Measurements from ENCODE around the gene OR52K2.
"Not testable (repeated sequence)": the region's sequence is repeated elsewhere in the genome, so short reads cannot be mapped to it uniquely, and the experiment has no call there.

DNA sequence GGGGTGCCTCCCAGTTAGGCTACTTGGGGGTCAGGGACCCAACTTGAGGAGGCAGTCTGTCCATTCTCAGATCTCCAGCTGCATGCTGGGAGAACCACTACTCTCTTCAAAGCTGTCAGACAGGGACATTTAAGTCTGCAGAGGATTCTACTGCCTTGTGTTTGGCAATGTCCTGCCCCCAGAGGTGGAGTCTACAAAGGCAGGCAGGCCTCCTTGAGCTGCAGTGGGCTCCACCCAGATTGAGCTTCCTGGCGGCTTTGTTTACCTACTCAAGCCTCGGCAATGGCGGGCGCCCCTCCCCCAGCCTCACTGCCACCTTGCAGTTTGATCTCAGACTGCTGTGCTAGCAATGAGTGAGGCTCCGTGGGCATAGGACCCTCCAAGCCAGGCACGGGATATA lies 42.9 kb upstream of the OR52K2 start:
- not testable (repeated sequence) for TF ChIP-seq CTCF (conservative IDR thresholded peaks at IDR 0.05; ENCODE audit: low read length); EZH2phosphoT487 (IDR thresholded peaks at IDR 0.05; ENCODE audit: borderline replicate concordance, low read depth, low read length)
